ENCODE data around the gene PANK2.
"Not testable (repeated sequence)": the region's sequence is repeated elsewhere in the genome, so short reads cannot be mapped to it uniquely, and the experiment has no call there.

The PANK2 gene

GRCh38 chr20:3889489-3890397 is 556 bp downstream of the PANK2 start:
- H3K4me1 ChIP-seq (ENCODE audit: control insufficient read depth, insufficient read depth, low read length, unreplicated experiment): peaks cover 35% of the 10 kb centered on the region
- peaks cover 72% of the 10 kb centered on the region for H3K79me2 ChIP-seq (ENCODE audit: control insufficient read depth, insufficient read depth, low read length, unreplicated experiment)
- H3K27me3 ChIP-seq (ENCODE audit: insufficient read depth, low read length): no peaks in the 10 kb centered on the region
- peak overlapping the region; percentile 93 for H3K4me3 ChIP-seq (ENCODE audit: low read depth, low read length)
- H3K27ac ChIP-seq (ENCODE audit: low read depth, low read length): peak overlapping the region; percentile 67
- peaks cover 11% of the 10 kb centered on the region for H3K36me3 ChIP-seq (ENCODE audit: insufficient read depth, low read length)
- H2AFZ ChIP-seq (ENCODE audit: low read length, unreplicated experiment): no peak overlapping the region

GRCh38 chr20:3890398-3890751 is 1.2 kb downstream of the PANK2 start:
- peaks cover 11% of the 10 kb centered on the region for H3K36me3 ChIP-seq (ENCODE audit: insufficient read depth, low read length)
- H3K4me1 ChIP-seq (ENCODE audit: control insufficient read depth, insufficient read depth, low read length, unreplicated experiment): peaks cover 36% of the 10 kb centered on the region
- H3K4me3 ChIP-seq (ENCODE audit: low read depth, low read length): peak overlapping the region; percentile 93
- no peaks in the 10 kb centered on the region for H3K27me3 ChIP-seq (ENCODE audit: insufficient read depth, low read length)
- peak overlapping the region; percentile 67 for H3K27ac ChIP-seq (ENCODE audit: low read depth, low read length)
- H2AFZ ChIP-seq (ENCODE audit: low read length, unreplicated experiment): no peak overlapping the region
- peaks cover 78% of the 10 kb centered on the region for H3K79me2 ChIP-seq (ENCODE audit: control insufficient read depth, insufficient read depth, low read length, unreplicated experiment)

- peak overlapping the region; percentile 11; the same call in 1 of the 2 replicates for H3K27ac ChIP-seq (ENCODE audit: low read depth, low read length)
- H3K27me3 ChIP-seq (ENCODE audit: insufficient read depth, low read length): no peaks in the 10 kb centered on the region
- peak overlapping the region; percentile 93 for H3K4me3 ChIP-seq (ENCODE audit: low read depth, low read length)
- H3K36me3 ChIP-seq (ENCODE audit: insufficient read depth, low read length): peaks cover 6% of the 10 kb centered on the region
- H3K79me2 ChIP-seq (ENCODE audit: control insufficient read depth, insufficient read depth, low read length, unreplicated experiment): peaks cover 87% of the 10 kb centered on the region
- H2AFZ ChIP-seq (ENCODE audit: low read length, unreplicated experiment): no peak overlapping the region
- peaks cover 45% of the 10 kb centered on the region for H3K4me1 ChIP-seq (ENCODE audit: control insufficient read depth, insufficient read depth, low read length, unreplicated experiment)
These were observed 2.1 kb downstream of the PANK2 start for GRCh38 chr20:3890999-3891929.

GRCh38 chr20:3894796-3895195 is 5.6 kb downstream of the PANK2 start:
- Histone ChIP-seq H3K79me2 (ENCODE audit: control insufficient read depth, insufficient read depth, low read length, unreplicated experiment) (peaks cover 97% of the 10 kb centered on the region), H3K36me3 (ENCODE audit: insufficient read depth, low read length) (peaks cover 9% of the 10 kb centered on the region), H2AFZ (ENCODE audit: low read length, unreplicated experiment) (no peak overlapping the region), H3K27me3 (ENCODE audit: insufficient read depth, low read length) (no peaks in the 10 kb centered on the region), H3K27ac (ENCODE audit: low read depth, low read length) (no peak overlapping the region), H3K4me3 (ENCODE audit: low read depth, low read length) (no peak overlapping the region), H3K4me1 (ENCODE audit: control insufficient read depth, insufficient read depth, low read length, unreplicated experiment) (peaks cover 60% of the 10 kb centered on the region)

- H3K4me3 ChIP-seq (ENCODE audit: low read depth, low read length): no peak overlapping the region
- H3K27me3 ChIP-seq (ENCODE audit: insufficient read depth, low read length): no peaks in the 10 kb centered on the region
- H3K27ac ChIP-seq (ENCODE audit: low read depth, low read length): no peak overlapping the region
- H3K4me1 ChIP-seq (ENCODE audit: control insufficient read depth, insufficient read depth, low read length, unreplicated experiment): peaks cover 70% of the 10 kb centered on the region
- peaks cover 97% of the 10 kb centered on the region for H3K79me2 ChIP-seq (ENCODE audit: control insufficient read depth, insufficient read depth, low read length, unreplicated experiment)
- no peak overlapping the region for H2AFZ ChIP-seq (ENCODE audit: low read length, unreplicated experiment)
- peaks cover 7% of the 10 kb centered on the region for H3K36me3 ChIP-seq (ENCODE audit: insufficient read depth, low read length)
These were observed 7.1 kb downstream of the PANK2 start for GRCh38 chr20:3896302-3896701.

- Histone ChIP-seq H3K27me3 (ENCODE audit: insufficient read depth, low read length) (no peaks in the 10 kb centered on the region), H3K36me3 (ENCODE audit: insufficient read depth, low read length) (peaks cover 3% of the 10 kb centered on the region), H3K4me3 (ENCODE audit: low read depth, low read length) (no peak overlapping the region), H3K27ac (ENCODE audit: low read depth, low read length) (no peak overlapping the region), H3K79me2 (ENCODE audit: control insufficient read depth, insufficient read depth, low read length, unreplicated experiment) (peaks cover 97% of the 10 kb centered on the region), H2AFZ (ENCODE audit: low read length, unreplicated experiment) (no peak overlapping the region), H3K4me1 (ENCODE audit: control insufficient read depth, insufficient read depth, low read length, unreplicated experiment) (peaks cover 71% of the 10 kb centered on the region)
These were observed 7.8 kb downstream of the PANK2 start for GRCh38 chr20:3896853-3897583.

GRCh38 chr20:3898181-3898580 is 9.0 kb downstream of the PANK2 start:
- not testable (repeated sequence) for H3K27ac ChIP-seq (ENCODE audit: low read depth, low read length); H3K4me3 ChIP-seq (ENCODE audit: low read depth, low read length); H2AFZ ChIP-seq (ENCODE audit: low read length, unreplicated experiment); H3K27me3 ChIP-seq (ENCODE audit: insufficient read depth, low read length); H3K36me3 ChIP-seq (ENCODE audit: insufficient read depth, low read length)
- Histone ChIP-seq H3K79me2 (ENCODE audit: control insufficient read depth, insufficient read depth, low read length, unreplicated experiment) (peaks cover 97% of the 10 kb centered on the region), H3K4me1 (ENCODE audit: control insufficient read depth, insufficient read depth, low read length, unreplicated experiment) (peaks cover 64% of the 10 kb centered on the region)

GRCh38 chr20:3898639-3899038 is 9.5 kb downstream of the PANK2 start:
- peaks cover 60% of the 10 kb centered on the region for H3K4me1 ChIP-seq (ENCODE audit: control insufficient read depth, insufficient read depth, low read length, unreplicated experiment)
- H3K27ac ChIP-seq (ENCODE audit: low read depth, low read length): no peak overlapping the region

GRCh38 chr20:3900187-3900604 is 11.0 kb downstream of the PANK2 start:
- peaks cover 55% of the 10 kb centered on the region for H3K4me1 ChIP-seq (ENCODE audit: control insufficient read depth, insufficient read depth, low read length, unreplicated experiment)
- H3K4me3 ChIP-seq (ENCODE audit: low read depth, low read length): no peak overlapping the region
- H3K36me3 ChIP-seq (ENCODE audit: insufficient read depth, low read length): peaks cover 3% of the 10 kb centered on the region
- H3K27ac ChIP-seq (ENCODE audit: low read depth, low read length): peak overlapping the region; percentile 2; the same call in 1 of the 2 replicates
- no peak overlapping the region for H2AFZ ChIP-seq (ENCODE audit: low read length, unreplicated experiment)
- no peaks in the 10 kb centered on the region for H3K27me3 ChIP-seq (ENCODE audit: insufficient read depth, low read length)
- peaks cover 98% of the 10 kb centered on the region for H3K79me2 ChIP-seq (ENCODE audit: control insufficient read depth, insufficient read depth, low read length, unreplicated experiment)

More at GRCh38 chr20:3898639-3899038, 9.5 kb downstream of the PANK2 start:
- Histone ChIP-seq H3K79me2 (ENCODE audit: control insufficient read depth, insufficient read depth, low read length, unreplicated experiment) (peaks cover 97% of the 10 kb centered on the region), H3K4me3 (ENCODE audit: low read depth, low read length) (no peak overlapping the region), H3K36me3 (ENCODE audit: insufficient read depth, low read length) (peaks cover 3% of the 10 kb centered on the region), H2AFZ (ENCODE audit: low read length, unreplicated experiment) (no peak overlapping the region), H3K27me3 (ENCODE audit: insufficient read depth, low read length) (no peaks in the 10 kb centered on the region)
